Nephron progenitor cell (in vitro differentiated cells): Measurements from ENCODE around the gene KCND3.

ENCODE experiments used
- DNase-seq: peaks from one replicate; pipeline ENCODE4 v3.0.0; 2021
- H3K27ac Mint-ChIP-seq: 2 replicates; pipeline ENCODE4 v1.8.0; 2021; ENCODE audit warnings: mild to moderate bottlenecking, moderate library complexity, mixed read lengths
- H3K27me3 Mint-ChIP-seq: 2 replicates; pipeline ENCODE4 v1.8.0; 2021; ENCODE audit warnings: mild to moderate bottlenecking, low read depth, mixed read lengths; ENCODE audit not compliant: poor library complexity
- H3K36me3 Mint-ChIP-seq: 2 replicates; pipeline ENCODE4 v1.8.0; 2021; ENCODE audit warnings: low read depth, mixed read lengths
- H3K4me1 Mint-ChIP-seq: 2 replicates; pipeline ENCODE4 v1.8.0; 2021; ENCODE audit warnings: mixed read lengths
- H3K4me3 Mint-ChIP-seq: 2 replicates; pipeline ENCODE4 v1.8.0; 2021; ENCODE audit warnings: mild to moderate bottlenecking, moderate library complexity, mixed read lengths
- H3K9me3 Mint-ChIP-seq: 2 replicates; pipeline ENCODE4 v1.8.0; 2021; ENCODE audit warnings: mild to moderate bottlenecking, moderate library complexity, mixed read lengths
- TF ChIP-seq, protein P1 (sequence below): fragments of 200-600 bp; sonication (generic); IDR thresholded peaks from 2 replicates; pipeline ENCODE4 v1.5.0; 2021; ENCODE audit warnings: antibody characterized with exemption

Gene KCND3

DNA sequence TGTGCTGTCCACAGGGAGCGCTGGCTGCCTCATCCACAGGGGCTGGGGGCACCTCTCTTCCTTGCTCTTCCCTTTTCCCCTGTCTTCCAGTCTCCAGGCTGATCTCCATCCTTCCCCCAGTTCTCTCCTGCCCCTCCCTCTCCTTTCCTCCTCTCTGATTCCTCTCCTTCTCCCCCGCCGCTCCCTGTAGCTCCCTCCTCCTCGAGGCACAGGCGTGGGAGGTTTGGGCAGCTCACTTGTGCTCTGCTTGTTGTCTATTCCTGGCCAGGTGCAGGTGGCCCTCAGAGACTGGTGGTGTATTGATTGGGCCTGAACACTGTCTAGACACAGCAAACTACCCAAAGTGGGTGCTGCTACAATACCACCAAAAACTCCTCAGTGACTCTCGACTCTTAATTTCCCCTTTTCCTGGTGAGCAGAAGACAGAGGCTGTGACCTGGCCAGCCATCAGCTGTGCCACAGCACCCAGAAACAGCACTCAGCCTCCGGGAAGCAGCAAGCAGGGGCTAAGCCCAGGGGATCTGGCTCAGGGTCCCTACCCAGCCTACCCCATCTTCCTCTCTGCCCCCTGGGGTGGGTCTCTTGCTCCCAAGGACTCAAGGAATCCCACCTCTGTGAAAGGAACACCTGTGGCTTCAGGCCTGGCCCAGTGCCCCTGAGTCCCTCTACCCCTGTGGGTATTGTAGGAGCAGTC is 140.5 kb downstream of the KCND3 start:
- DNase-seq: no peak
- Mint-ChIP-seq H3K4me3 (no peak overlapping the region), H3K36me3 (no peaks in the 10 kb centered on the region), H3K4me1 (no peaks in the 10 kb centered on the region), H3K27me3 (peaks cover 50% of the 10 kb centered on the region), H3K27ac (no peak overlapping the region), H3K9me3 (no peaks in the 10 kb centered on the region)
- TF ChIP-seq, protein P1, sequence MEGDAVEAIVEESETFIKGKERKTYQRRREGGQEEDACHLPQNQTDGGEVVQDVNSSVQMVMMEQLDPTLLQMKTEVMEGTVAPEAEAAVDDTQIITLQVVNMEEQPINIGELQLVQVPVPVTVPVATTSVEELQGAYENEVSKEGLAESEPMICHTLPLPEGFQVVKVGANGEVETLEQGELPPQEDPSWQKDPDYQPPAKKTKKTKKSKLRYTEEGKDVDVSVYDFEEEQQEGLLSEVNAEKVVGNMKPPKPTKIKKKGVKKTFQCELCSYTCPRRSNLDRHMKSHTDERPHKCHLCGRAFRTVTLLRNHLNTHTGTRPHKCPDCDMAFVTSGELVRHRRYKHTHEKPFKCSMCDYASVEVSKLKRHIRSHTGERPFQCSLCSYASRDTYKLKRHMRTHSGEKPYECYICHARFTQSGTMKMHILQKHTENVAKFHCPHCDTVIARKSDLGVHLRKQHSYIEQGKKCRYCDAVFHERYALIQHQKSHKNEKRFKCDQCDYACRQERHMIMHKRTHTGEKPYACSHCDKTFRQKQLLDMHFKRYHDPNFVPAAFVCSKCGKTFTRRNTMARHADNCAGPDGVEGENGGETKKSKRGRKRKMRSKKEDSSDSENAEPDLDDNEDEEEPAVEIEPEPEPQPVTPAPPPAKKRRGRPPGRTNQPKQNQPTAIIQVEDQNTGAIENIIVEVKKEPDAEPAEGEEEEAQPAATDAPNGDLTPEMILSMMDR: no peak

DNA sequence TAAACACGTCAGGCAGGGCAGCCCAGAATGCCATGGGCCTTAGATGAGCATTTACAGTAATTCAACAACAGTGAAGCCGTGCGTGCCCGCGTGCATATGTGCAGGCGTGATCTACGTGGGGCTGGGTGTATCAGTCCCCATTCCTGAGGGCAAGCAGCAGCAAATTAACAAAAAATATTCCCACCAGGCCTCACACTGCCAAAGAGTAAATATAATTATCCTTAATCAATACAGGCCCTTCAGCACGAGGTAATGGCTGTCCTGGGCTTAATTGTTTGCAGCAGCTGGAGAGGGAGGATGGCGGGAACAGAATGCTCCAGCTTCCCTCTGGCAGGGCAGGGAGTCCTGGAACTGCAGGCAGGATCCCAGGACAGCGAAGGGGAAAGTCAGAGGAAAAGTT is 142.0 kb downstream of the KCND3 start:
- peaks cover 38% of the 10 kb centered on the region for H3K27me3 Mint-ChIP-seq

DNA sequence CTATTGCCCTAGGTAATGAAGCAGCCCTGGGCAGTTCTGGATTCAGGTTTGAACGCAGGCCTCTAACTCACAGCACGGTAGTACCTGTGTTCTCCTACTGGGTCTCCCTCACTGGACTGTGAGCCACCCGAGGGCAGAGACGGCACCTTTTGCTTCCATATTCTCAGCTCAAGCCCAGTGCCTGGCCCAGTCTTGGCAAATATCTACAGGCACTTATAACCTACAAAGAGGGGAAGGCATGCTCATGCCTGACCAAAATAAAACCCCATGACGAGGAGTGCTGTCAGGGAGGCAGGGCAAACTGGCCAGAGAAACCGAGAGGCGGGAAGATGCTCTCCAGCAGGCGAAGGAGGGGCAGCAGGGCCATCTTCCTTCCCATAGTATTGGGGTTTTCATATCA is 142.6 kb downstream of the KCND3 start:
- Mint-ChIP-seq H3K4me3 (no peak overlapping the region), H3K36me3 (no peaks in the 10 kb centered on the region), H3K4me1 (no peaks in the 10 kb centered on the region), H3K9me3 (no peaks in the 10 kb centered on the region), H3K27ac (no peak overlapping the region), H3K27me3 (peaks cover 31% of the 10 kb centered on the region)
- no peak for DNase-seq
- TF ChIP-seq, protein P1: no peak

More for the DNA sequence above, 142.0 kb downstream of the KCND3 start:
- H3K4me3 Mint-ChIP-seq: no peak overlapping the region
- TF ChIP-seq, protein P1: no peak
- H3K4me1 Mint-ChIP-seq: no peaks in the 10 kb centered on the region
- H3K27ac Mint-ChIP-seq: no peak overlapping the region
- no peak for DNase-seq
- no peaks in the 10 kb centered on the region for H3K36me3 Mint-ChIP-seq
- H3K9me3 Mint-ChIP-seq: no peaks in the 10 kb centered on the region

DNA sequence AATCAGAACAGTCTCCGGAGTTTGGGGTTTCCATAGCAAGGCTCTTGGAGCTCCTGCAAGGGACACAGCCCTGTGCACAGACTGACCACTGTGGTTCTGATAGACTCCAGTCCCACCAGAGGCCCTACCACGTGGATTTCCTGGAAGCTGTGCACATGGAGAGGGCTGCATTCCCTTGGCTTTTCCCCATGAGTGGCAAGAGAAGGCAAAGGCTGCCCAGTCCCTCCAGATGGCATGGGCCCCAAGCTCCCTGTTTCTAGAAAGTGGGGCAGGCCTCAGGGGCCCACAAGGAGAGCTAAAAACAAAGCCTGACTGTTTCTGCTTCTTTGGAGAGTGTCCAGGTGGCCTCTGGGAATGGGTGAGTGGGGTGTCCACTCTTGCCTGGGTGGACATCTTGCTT is 146.3 kb downstream of the KCND3 start:
- Mint-ChIP-seq H3K4me1 (no peaks in the 10 kb centered on the region), H3K27me3 (peaks cover 26% of the 10 kb centered on the region), H3K27ac (no peak overlapping the region), H3K36me3 (no peaks in the 10 kb centered on the region), H3K9me3 (no peaks in the 10 kb centered on the region), H3K4me3 (no peak overlapping the region)
- TF ChIP-seq, protein P1: no peak
- DNase-seq: no peak

DNA sequence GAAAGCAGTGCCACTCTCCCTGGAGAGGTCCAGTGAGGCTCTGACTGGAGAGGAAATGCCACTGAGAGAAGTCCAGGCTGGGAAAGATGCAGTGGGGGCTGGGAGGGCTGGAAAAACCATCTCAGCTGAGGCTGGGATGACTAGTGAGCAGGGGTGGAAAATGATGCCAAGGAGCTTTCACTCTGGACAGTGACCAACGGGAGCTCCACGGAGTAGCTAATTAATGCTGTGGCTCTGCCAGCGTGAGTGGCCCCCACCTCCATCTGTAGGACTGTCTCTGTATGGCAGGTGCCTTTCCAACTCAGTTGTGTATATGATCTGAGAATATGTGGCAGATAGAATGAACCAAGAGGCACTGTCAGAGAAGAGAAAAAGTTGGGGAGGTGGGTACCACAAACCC is 147.1 kb downstream of the KCND3 start:
- no peak overlapping the region for H3K4me3 Mint-ChIP-seq
- TF ChIP-seq, protein P1: no peak
- DNase-seq: no peak
- H3K4me1 Mint-ChIP-seq: no peaks in the 10 kb centered on the region
- no peak overlapping the region for H3K27ac Mint-ChIP-seq
- no peaks in the 10 kb centered on the region for H3K36me3 Mint-ChIP-seq
- no peaks in the 10 kb centered on the region for H3K9me3 Mint-ChIP-seq
- H3K27me3 Mint-ChIP-seq: peaks cover 27% of the 10 kb centered on the region

DNA sequence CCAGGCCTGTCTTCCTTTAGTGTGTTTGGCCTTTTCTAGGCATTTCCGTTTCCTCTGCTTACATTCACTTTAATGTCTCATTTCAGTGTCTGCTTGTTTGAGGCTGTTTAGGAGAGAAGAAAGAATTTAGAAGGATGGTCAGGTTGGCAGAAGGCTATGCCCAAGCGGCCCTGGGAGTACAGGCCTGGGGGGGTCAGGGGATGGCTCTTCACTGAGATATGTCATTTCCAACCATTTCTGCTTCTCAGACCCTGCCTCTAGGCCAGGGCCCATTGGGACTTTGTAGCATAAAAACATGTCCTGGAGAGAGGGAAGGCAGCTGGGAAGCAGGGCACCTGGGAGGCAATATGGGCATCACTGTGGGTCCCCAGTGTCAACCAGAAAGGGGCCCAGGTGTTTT is 147.7 kb downstream of the KCND3 start:
- no peaks in the 10 kb centered on the region for H3K36me3 Mint-ChIP-seq
- peaks cover 30% of the 10 kb centered on the region for H3K27me3 Mint-ChIP-seq
- DNase-seq: no peak
- H3K9me3 Mint-ChIP-seq: no peaks in the 10 kb centered on the region
- no peak overlapping the region for H3K4me3 Mint-ChIP-seq
- no peaks in the 10 kb centered on the region for H3K4me1 Mint-ChIP-seq
- TF ChIP-seq, protein P1: no peak
- no peak overlapping the region for H3K27ac Mint-ChIP-seq
